IPS-15b (cell line): Measurements from ENCODE around the gene RAB30.

ENCODE experiments used
- H3K27me3 ChIP-seq: one replicate; pipeline ENCODE4 v1.6.1; 2013; ENCODE audit warnings: low read length; ENCODE audit not compliant: control insufficient read depth, insufficient read depth
- H3K36me3 ChIP-seq: one replicate; pipeline ENCODE4 v1.6.1; 2013; ENCODE audit warnings: low read length; ENCODE audit not compliant: control insufficient read depth, insufficient read depth
- H3K4me1 ChIP-seq: one replicate; pipeline ENCODE4 v1.6.1; 2013; ENCODE audit warnings: mild to moderate bottlenecking, low read length; ENCODE audit not compliant: control insufficient read depth, insufficient read depth
- H3K4me3 ChIP-seq: one replicate; pipeline ENCODE4 v1.5.1; 2013; ENCODE audit warnings: low read depth, low read length
- H3K9ac ChIP-seq: one replicate; pipeline ENCODE4 v1.6.1; 2013; ENCODE audit warnings: low read depth, mild to moderate bottlenecking, low read length
- H3K9me3 ChIP-seq: one replicate; pipeline ENCODE4 v1.6.1; 2013; ENCODE audit warnings: mild to moderate bottlenecking, low read length; ENCODE audit not compliant: control insufficient read depth, insufficient read depth

Gene RAB30

GRCh38 chr11:83034673-83035014 lies 37.1 kb downstream of the RAB30 start:
- H3K4me3 ChIP-seq, result no peak overlapping the region

GRCh38 chr11:83033972-83034672 lies 37.6 kb downstream of the RAB30 start:
- Histone ChIP-seq H3K9me3 (no peaks in the 10 kb centered on the region), H3K9ac (peak overlapping the region; percentile 68), H3K4me1 (peaks cover 6% of the 10 kb centered on the region), H3K27me3 (no peaks in the 10 kb centered on the region), H3K36me3 (no peaks in the 10 kb centered on the region), H3K4me3 (no peak overlapping the region)

More at GRCh38 chr11:83034673-83035014, 37.1 kb downstream of the RAB30 start:
- Histone ChIP-seq H3K9ac (peak overlapping the region; percentile 68), H3K9me3 (no peaks in the 10 kb centered on the region), H3K27me3 (no peaks in the 10 kb centered on the region), H3K4me1 (peaks cover 6% of the 10 kb centered on the region), H3K36me3 (no peaks in the 10 kb centered on the region)

- Histone ChIP-seq H3K4me1 (peaks cover 6% of the 10 kb centered on the region), H3K36me3 (no peaks in the 10 kb centered on the region), H3K9ac (no peak overlapping the region), H3K27me3 (no peaks in the 10 kb centered on the region), H3K4me3 (no peak overlapping the region), H3K9me3 (no peaks in the 10 kb centered on the region)
Measured at GRCh38 chr11:83033371-83033770, 38.3 kb downstream of the RAB30 start.

GRCh38 chr11:83031127-83031526 lies 40.6 kb downstream of the RAB30 start:
- no peak overlapping the region for H3K4me3 ChIP-seq
- H3K27me3 ChIP-seq, result no peaks in the 10 kb centered on the region
- H3K4me1 ChIP-seq, result peaks cover 6% of the 10 kb centered on the region
- H3K9ac ChIP-seq, result no peak overlapping the region
- no peaks in the 10 kb centered on the region for H3K36me3 ChIP-seq
- no peaks in the 10 kb centered on the region for H3K9me3 ChIP-seq

- Histone ChIP-seq H3K9ac (no peak overlapping the region), H3K4me3 (no peak overlapping the region), H3K27me3 (no peaks in the 10 kb centered on the region), H3K36me3 (no peaks in the 10 kb centered on the region), H3K4me1 (peaks cover 14% of the 10 kb centered on the region), H3K9me3 (no peaks in the 10 kb centered on the region)
Measured at GRCh38 chr11:83027794-83028193, 43.9 kb downstream of the RAB30 start.

GRCh38 chr11:83027289-83027688 lies 44.4 kb downstream of the RAB30 start:
- no peak overlapping the region for H3K9ac ChIP-seq
- H3K27me3 ChIP-seq, result no peaks in the 10 kb centered on the region
- no peaks in the 10 kb centered on the region for H3K36me3 ChIP-seq
- no peak overlapping the region for H3K4me3 ChIP-seq
- peaks cover 14% of the 10 kb centered on the region for H3K4me1 ChIP-seq
- H3K9me3 ChIP-seq, result no peaks in the 10 kb centered on the region

DNA sequence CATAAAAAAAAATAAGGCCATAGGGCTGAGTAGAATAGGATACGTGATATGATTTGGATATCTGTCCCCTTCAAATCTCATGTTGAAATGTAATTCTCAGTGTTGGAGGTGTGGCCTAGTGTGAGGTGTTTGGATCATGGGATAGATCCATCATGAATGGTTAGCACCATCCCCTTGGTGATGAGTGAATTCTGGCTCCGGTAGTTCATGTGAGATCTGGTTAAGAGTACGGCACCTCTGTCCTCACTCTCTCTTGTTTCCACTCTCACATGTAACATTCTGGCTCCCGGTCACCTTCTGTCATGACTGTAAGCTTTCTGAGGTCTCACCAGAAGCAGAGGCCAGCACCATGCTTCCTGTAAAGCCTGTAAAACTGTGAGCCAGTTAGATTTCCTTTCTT lies 45.5 kb downstream of the RAB30 start:
- no peaks in the 10 kb centered on the region for H3K9me3 ChIP-seq
- no peaks in the 10 kb centered on the region for H3K36me3 ChIP-seq
- H3K4me1 ChIP-seq, result peaks cover 14% of the 10 kb centered on the region
- no peaks in the 10 kb centered on the region for H3K27me3 ChIP-seq
- no peak overlapping the region for H3K9ac ChIP-seq
- no peak overlapping the region for H3K4me3 ChIP-seq

DNA sequence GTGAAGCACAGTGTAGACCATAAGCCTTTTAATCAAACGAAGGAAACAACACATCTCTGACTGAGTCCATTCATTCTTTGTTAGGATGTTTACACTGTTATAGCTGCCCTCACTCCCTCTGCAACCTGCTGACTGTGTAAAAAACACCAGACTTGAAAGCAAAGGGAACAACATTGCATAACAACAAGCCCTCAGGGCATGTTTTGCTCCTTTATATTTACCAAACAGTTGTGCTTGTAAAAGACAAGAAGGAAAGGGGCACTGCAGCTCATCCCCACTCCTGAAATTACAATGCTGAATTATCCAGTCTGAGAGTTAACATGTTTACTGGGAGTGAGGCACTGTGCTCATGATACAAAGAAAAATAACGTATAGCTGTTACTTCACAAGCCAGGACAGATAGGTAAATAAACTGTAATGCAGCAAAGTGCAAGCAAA lies 46.4 kb downstream of the RAB30 start:
- no peak overlapping the region for H3K9ac ChIP-seq
- no peaks in the 10 kb centered on the region for H3K9me3 ChIP-seq
- no peaks in the 10 kb centered on the region for H3K27me3 ChIP-seq
- H3K4me3 ChIP-seq, result no peak overlapping the region
- H3K36me3 ChIP-seq, result no peaks in the 10 kb centered on the region
- H3K4me1 ChIP-seq, result peaks cover 14% of the 10 kb centered on the region

DNA sequence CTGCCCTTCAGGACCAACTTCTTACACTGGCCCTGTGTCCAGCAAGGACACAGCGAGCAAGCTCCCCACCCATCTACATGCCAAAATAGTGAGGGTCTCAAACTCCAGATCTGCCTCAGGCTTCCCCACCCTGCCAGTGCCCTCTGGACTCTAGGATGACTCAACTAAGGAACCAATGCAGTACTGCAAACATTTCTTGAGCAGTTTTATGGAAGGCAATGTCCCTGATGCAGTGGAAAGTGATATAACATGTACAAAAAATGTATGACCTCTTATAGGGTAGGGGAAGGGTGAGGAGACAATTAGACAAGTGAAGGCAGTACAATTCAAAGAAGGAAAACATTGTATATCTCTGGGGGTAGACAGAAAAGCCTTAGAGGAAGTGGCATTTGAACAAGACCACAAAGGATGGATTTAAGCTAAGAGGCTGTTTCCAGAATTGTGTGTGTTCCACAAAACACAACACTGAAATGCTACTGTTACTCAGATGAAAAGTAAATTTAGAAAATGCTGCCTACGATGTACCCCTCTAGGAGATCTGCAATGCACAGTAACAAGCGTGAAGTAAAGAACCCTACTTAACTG lies 47.3 kb downstream of the RAB30 start:
- Histone ChIP-seq H3K4me3 (no peak overlapping the region), H3K4me1 (peaks cover 14% of the 10 kb centered on the region), H3K9me3 (no peaks in the 10 kb centered on the region), H3K27me3 (no peaks in the 10 kb centered on the region), H3K36me3 (no peaks in the 10 kb centered on the region), H3K9ac (no peak overlapping the region)

- Histone ChIP-seq H3K4me3 (no peak overlapping the region), H3K4me1 (peaks cover 14% of the 10 kb centered on the region), H3K27me3 (no peaks in the 10 kb centered on the region), H3K36me3 (no peaks in the 10 kb centered on the region), H3K9me3 (no peaks in the 10 kb centered on the region), H3K9ac (no peak overlapping the region)
Measured at GRCh38 chr11:83023410-83023809, 48.3 kb downstream of the RAB30 start.

GRCh38 chr11:83021780-83022125 lies 49.9 kb downstream of the RAB30 start:
- no peaks in the 10 kb centered on the region for H3K27me3 ChIP-seq
- H3K4me1 ChIP-seq, result peaks cover 14% of the 10 kb centered on the region
- H3K9ac ChIP-seq, result no peak overlapping the region
- no peaks in the 10 kb centered on the region for H3K9me3 ChIP-seq
- H3K4me3 ChIP-seq, result no peak overlapping the region
- H3K36me3 ChIP-seq, result no peaks in the 10 kb centered on the region

- Histone ChIP-seq H3K9me3 (no peaks in the 10 kb centered on the region), H3K4me1 (peaks cover 14% of the 10 kb centered on the region), H3K4me3 (no peak overlapping the region), H3K36me3 (no peaks in the 10 kb centered on the region), H3K9ac (no peak overlapping the region), H3K27me3 (no peaks in the 10 kb centered on the region)
Measured at GRCh38 chr11:83020942-83021779, 50.5 kb downstream of the RAB30 start.
